HepG2 (cell line): ENCODE measurements around the gene IGF2BP1. TPM values are rescaled to one million over a fixed set of nuclear protein-coding genes. Genes with fewer than 3 reads are reported as not detected.

Source experiments
- HIVEP1 ChIP-seq: sonication (generic); formaldehyde crosslinking; IDR thresholded peaks from 2 replicates; pipeline ENCODE4 v1.4.0; 2020; ENCODE audit warnings: mild to moderate bottlenecking, missing genetic modification reagents
- MIER3 ChIP-seq: IDR thresholded peaks from 2 replicates; pipeline ENCODE4 v1.6.1; 2016; ENCODE audit warnings: missing compliant biosample characterization, borderline replicate concordance
- MXI1 ChIP-seq: IDR thresholded peaks from 3 replicates; pipeline ENCODE4 v1.6.1; 2012; ENCODE audit warnings: low read depth, low read length, inconsistent platforms, borderline replicate concordance
- RARA ChIP-seq: IDR thresholded peaks from 2 replicates; pipeline ENCODE4 v1.6.1; 2016; ENCODE audit warnings: missing genetic modification reagents, missing compliant biosample characterization
- RELA ChIP-seq: sonication (generic); formaldehyde crosslinking; IDR thresholded peaks from 2 replicates; pipeline ENCODE4 v1.4.0; 2020; ENCODE audit warnings: missing genetic modification reagents
- SAP130 ChIP-seq: IDR thresholded peaks from 2 replicates; pipeline ENCODE4 v1.6.1; 2016; ENCODE audit warnings: low read depth
- SMAD1 ChIP-seq: sonication (generic); formaldehyde crosslinking; IDR thresholded peaks from 2 replicates; pipeline ENCODE4 v1.4.0; 2020; ENCODE audit warnings: missing genetic modification reagents, low read depth, mild to moderate bottlenecking, borderline replicate concordance
- THAP11 ChIP-seq: IDR thresholded peaks from 2 replicates; pipeline ENCODE4 v1.6.1; 2016; ENCODE audit warnings: missing biosample characterization, missing genetic modification reagents
- XRCC5 ChIP-seq: fragments of 200-400 bp; formaldehyde crosslinking; optimal IDR thresholded peaks from 2 replicates; pipeline ENCODE3; 2017; ENCODE audit warnings: mild to moderate bottlenecking, low read length
- ZNF24 ChIP-seq: fragments of 450-650 bp; IDR thresholded peaks from 2 replicates; pipeline ENCODE4 v1.6.1; 2017; ENCODE audit warnings: antibody characterized with exemption, mild to moderate bottlenecking
- ZNF253 ChIP-seq: sonication (generic); formaldehyde crosslinking; IDR thresholded peaks from 2 replicates; pipeline ENCODE4 v1.8.0; 2022; ENCODE audit warnings: mild to moderate bottlenecking, missing genetic modification reagents, borderline replicate concordance
- ZNF3 ChIP-seq: IDR thresholded peaks from 2 replicates; pipeline ENCODE4 v1.7.0; 2017; ENCODE audit warnings: inconsistent platforms
- ZNF431 ChIP-seq: sonication (generic); formaldehyde crosslinking; IDR thresholded peaks from 2 replicates; pipeline ENCODE4 v1.9.0; 2022; ENCODE audit warnings: missing genetic modification reagents, low read depth, mild to moderate bottlenecking, borderline replicate concordance
- ZNF773 ChIP-seq: sonication (generic); formaldehyde crosslinking; IDR thresholded peaks from 2 replicates; pipeline ENCODE4 v1.4.0; 2020; ENCODE audit warnings: missing genetic modification reagents, borderline replicate concordance
- ZNF883 ChIP-seq: sonication (generic); formaldehyde crosslinking; IDR thresholded peaks from 2 replicates; pipeline ENCODE4 v1.5.1; 2020; ENCODE audit warnings: mild to moderate bottlenecking, missing genetic modification reagents; ENCODE audit errors: not compliant biosample characterization
- polyA plus RNA-seq, 8 experiments: library from polyadenylated mRNA; depleted of rRNA in 3 of 8; stranded (reverse) in 7 of 8; unstranded in 1 of 8; fragments of >200 nt; fragmentation: Illumina TruSeq in 4 of 8; extraction: Trizol in 4 of 8; gene quantifications; 2 replicates each; pipeline versions ENCODE4 v1.2.1 to v1.2.3, GENCODE V29; 2011 to 2016; ENCODE audit warnings: low read depth in 4 of 8, missing spikeins in 1 of 8, mixed read lengths in 1 of 8; ENCODE audit not compliant: insufficient read depth in 1 of 8
- total RNA-seq, 5 experiments: library from RNA; depleted of rRNA; stranded (reverse); fragments of >200 nt; fragmentation: Illumina TruSeq; extraction: Trizol; gene quantifications; 2 replicates each; pipeline ENCODE4 v1.2.3, GENCODE V29; 2016; ENCODE audit warnings: low read depth in 1 of 5
- TF ChIP-seq, protein P1 (sequence below): sonication (generic); formaldehyde crosslinking; IDR thresholded peaks from 2 replicates; pipeline ENCODE4 v1.8.1; 2022; ENCODE audit warnings: low read depth, mild to moderate bottlenecking, missing genetic modification reagents
- TF ChIP-seq, protein P2 (sequence below), 2 experiments: fragments of 450-650 bp in 1 of 2; sonication (generic) in 1 of 2; formaldehyde crosslinking in 1 of 2; IDR thresholded peaks; 2 replicates each; pipeline versions ENCODE4 v1.6.1 to v1.8.0; 2016 to 2022; ENCODE audit warnings: antibody characterized with exemption in 1 of 2, mild to moderate bottlenecking in 1 of 2, missing genetic modification reagents in 1 of 2

The IGF2BP1 gene
- total and polyA plus RNA-seq, 2 of the 13 experiments (the other 11 are each of a cell fraction or from before 2014, with no cell fraction given) = 29.7 to 75.1 TPM

DNA sequence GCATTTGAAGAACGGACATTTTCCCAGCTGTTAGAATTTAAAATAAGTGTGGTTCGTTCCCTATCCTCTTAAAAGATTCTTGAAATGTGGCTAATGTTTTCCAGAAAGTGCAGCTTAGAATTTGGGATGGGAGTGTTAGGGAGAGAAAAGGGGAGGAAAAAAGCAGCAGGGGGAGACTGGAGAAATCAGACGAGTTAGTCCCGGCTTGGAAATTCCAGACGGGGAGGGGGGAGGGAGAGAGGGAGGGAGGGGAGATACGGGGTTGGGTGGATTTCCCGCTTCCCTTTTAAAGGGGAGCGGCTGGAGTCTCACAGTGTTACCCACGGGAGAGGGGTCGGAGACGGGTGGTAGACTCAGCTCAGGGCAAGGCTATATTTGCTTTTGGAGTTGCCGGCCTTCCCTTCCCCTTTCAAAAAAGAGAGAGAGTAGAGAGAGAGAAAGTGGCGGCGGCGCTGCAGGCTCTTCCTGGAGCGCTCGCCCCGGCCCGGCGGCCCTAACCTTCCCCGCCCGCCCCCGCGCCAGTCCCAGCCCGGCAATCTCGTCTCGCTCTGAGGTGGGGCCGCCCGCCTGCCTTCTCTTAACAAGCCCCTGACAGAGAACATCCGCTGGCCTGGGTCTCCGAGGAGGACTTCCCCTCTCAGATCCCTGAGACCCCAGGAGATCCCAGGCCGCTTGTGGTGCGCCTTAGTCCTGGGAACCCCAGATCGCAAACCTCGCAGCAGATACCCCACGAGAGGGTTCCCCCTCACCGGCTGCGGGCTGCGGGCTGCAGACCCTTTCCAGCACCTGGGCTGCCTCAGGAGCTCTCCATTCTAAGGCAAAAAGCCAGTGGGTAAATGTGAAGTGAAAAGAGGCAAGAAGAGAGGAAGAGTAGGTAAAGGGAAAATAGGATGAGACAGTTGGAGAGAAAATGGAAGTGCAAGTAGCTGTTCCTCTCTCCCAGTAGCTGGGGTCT lies 6.6 kb downstream of the IGF2BP1 start (continued):
- TF ChIP-seq ZNF24 (no peak), ZNF773 (CRISPR knock-in tag) (no peak), ZNF883 (CRISPR knock-in tag) (no peak), SMAD1 (CRISPR knock-in tag) (no peak), RARA (no peak), HIVEP1 (CRISPR knock-in tag) (no peak), XRCC5 (no peak), ZNF431 (CRISPR knock-in tag) (no peak), SAP130 (CRISPR knock-in tag) (peak; percentile 75), MXI1 (0 out of 3 replicates have a peak, but pooled peaks have one; percentile 15), ZNF3 (CRISPR knock-in tag) (no peak), THAP11 (CRISPR knock-in tag) (no peak), RELA (CRISPR knock-in tag) (no peak), MIER3 (CRISPR knock-in tag) (no peak), ZNF253 (CRISPR knock-in tag) (no peak)
- TF ChIP-seq, protein P1, sequence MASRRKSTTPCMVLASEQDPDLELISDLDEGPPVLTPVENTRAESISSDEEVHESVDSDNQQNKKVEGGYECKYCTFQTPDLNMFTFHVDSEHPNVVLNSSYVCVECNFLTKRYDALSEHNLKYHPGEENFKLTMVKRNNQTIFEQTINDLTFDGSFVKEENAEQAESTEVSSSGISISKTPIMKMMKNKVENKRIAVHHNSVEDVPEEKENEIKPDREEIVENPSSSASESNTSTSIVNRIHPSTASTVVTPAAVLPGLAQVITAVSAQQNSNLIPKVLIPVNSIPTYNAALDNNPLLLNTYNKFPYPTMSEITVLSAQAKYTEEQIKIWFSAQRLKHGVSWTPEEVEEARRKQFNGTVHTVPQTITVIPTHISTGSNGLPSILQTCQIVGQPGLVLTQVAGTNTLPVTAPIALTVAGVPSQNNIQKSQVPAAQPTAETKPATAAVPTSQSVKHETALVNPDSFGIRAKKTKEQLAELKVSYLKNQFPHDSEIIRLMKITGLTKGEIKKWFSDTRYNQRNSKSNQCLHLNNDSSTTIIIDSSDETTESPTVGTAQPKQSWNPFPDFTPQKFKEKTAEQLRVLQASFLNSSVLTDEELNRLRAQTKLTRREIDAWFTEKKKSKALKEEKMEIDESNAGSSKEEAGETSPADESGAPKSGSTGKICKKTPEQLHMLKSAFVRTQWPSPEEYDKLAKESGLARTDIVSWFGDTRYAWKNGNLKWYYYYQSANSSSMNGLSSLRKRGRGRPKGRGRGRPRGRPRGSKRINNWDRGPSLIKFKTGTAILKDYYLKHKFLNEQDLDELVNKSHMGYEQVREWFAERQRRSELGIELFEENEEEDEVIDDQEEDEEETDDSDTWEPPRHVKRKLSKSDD (CRISPR knock-in tag) = no peak
- TF ChIP-seq, protein P2, sequence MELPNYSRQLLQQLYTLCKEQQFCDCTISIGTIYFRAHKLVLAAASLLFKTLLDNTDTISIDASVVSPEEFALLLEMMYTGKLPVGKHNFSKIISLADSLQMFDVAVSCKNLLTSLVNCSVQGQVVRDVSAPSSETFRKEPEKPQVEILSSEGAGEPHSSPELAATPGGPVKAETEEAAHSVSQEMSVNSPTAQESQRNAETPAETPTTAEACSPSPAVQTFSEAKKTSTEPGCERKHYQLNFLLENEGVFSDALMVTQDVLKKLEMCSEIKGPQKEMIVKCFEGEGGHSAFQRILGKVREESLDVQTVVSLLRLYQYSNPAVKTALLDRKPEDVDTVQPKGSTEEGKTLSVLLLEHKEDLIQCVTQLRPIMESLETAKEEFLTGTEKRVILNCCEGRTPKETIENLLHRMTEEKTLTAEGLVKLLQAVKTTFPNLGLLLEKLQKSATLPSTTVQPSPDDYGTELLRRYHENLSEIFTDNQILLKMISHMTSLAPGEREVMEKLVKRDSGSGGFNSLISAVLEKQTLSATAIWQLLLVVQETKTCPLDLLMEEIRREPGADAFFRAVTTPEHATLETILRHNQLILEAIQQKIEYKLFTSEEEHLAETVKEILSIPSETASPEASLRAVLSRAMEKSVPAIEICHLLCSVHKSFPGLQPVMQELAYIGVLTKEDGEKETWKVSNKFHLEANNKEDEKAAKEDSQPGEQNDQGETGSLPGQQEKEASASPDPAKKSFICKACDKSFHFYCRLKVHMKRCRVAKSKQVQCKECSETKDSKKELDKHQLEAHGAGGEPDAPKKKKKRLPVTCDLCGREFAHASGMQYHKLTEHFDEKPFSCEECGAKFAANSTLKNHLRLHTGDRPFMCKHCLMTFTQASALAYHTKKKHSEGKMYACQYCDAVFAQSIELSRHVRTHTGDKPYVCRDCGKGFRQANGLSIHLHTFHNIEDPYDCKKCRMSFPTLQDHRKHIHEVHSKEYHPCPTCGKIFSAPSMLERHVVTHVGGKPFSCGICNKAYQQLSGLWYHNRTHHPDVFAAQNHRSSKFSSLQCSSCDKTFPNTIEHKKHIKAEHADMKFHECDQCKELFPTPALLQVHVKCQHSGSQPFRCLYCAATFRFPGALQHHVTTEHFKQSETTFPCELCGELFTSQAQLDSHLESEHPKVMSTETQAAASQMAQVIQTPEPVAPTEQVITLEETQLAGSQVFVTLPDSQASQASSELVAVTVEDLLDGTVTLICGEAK (IDR thresholded peaks at IDR 0.05) = no peak
- TF ChIP-seq, protein P2 (CRISPR knock-in tag; IDR thresholded peaks at IDR 0.05) = no peak
